ENCODE measurements around the gene PRKCG.

PRKCG gene

DNA sequence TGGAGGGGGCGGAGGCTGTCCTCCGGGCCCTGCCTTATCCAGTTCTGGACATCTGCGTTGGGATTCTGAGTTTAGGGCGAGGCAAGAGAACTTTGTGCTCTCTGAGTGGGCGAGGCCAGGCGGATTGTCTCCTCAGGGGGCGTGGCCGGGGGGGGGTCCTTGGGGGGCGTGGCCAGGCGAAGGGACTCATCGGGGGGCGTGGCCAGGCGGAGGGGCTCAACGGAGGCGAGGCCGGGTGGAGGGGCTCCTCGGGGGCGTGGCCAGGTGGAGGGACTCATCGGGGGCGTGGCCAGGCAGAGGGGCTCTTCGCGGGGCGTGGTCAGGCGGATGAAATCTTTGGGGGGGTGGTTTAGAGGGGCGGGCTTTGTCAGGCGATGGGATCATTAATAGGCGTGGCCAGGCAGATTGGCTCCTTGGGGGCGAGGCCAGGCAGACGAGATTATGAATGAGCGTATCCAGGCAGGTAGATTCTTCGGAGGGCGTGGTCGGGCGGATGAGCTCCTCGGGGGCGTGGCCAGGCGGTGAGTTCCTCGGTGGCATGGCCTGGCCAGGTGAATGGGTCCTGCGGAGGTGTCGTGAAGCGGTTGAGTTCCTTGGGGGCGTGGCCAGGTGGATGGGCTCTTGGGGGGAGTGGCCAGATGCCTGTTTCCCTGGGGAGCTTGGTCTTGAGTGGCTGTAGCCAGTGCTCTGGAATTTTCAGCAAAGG lies 16.8 kb downstream of the PRKCG start:
- DNase-seq (ENCODE audit: low spot score): no peak

DNA sequence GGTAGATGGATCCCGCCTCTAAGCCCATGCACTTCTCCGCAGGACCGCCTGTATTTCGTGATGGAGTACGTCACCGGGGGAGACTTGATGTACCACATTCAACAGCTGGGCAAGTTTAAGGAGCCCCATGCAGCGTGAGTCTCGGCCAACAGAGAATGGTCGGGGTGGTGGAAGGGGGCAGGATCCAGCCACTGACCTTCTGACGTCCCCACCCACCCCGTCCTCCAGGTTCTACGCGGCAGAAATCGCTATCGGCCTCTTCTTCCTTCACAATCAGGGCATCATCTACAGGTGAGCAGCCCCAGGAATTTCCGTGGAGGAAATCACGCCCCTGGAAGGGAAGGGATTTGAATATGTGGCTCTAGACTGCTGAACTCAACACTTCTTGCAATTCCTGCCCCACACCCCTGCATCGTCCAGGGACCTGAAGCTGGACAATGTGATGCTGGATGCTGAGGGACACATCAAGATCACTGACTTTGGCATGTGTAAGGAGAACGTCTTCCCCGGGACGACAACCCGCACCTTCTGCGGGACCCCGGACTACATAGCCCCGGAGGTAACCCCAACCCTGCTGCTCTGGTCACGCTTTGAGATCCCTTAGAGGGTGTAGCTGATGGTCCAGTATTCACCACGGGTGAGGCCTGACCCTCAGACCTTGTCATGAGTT lies 18.3 kb downstream of the PRKCG start:
- no peak for DNase-seq (ENCODE audit: low spot score)

DNA sequence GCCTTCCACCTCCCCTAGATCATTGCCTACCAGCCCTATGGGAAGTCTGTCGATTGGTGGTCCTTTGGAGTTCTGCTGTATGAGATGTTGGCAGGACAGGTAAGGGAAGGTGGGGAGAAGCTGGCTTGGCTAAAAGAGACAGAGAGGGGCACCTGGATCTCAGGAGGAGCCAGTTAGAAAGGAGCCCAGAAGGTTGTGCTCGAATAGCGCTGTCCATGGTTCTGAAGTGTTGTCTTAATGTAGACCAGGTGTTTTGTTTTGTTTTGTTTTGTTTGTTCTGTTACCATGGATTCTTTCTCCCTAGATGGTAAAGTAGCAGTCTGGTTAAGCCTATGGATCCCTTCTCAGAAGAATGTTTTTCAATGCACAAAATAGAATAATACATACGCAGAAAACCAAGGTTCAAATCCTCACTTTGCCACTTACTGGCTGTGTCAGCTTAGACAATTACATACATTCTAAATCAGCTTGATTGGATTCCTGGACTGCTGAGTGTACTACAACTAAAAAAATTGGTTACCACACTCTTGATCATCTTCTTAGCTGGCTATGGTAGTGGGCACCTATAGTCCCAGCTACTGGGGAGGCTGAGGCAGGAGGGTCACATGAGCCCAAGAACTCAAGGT lies 21.2 kb downstream of the PRKCG start:
- peak; percentile 39 for DNase-seq (ENCODE audit: low spot score)

DNA sequence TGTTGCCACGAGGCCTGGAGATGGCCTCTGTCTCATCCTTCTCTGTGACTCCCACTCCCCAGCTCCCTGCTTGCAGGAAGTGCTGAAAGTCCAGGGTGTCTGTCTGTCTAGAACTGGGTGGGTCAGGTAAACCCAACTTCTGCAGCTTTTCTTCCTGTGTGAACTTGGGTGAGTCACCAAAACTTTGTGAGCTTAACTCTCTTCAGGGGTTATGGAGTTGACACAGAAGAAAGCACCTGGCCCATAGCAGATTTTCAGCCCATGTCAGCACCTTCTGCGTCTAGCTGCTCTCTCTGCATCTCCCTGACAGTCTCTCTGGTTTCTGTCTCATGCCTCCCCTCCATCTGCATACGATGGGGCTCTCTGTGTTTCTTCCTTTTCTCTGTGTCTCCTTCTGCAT lies 22.9 kb downstream of the PRKCG start:
- DNase-seq (ENCODE audit: low spot score): no peak

DNA sequence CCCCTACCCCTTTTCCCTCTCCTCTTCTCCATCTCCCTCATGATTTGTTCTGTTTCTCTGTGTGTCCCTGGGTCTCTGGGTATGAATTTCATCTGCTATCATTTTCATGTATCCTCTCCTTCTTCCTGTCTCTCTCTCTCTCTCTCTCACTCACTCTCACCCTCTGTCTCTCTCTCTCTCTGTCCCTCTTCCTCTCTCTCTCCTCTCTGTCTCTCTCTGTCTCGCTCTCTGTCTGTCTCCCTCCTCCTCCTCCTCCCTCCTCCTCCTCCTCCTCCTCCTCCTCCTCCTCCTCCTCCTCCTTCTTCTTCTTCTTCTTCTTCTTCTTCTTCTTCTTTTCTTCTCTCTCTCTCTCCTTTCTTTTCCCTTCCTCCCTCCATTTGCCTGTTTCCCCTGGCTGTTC lies 23.8 kb downstream of the PRKCG start:
- no peak for DNase-seq (ENCODE audit: low spot score)

DNA sequence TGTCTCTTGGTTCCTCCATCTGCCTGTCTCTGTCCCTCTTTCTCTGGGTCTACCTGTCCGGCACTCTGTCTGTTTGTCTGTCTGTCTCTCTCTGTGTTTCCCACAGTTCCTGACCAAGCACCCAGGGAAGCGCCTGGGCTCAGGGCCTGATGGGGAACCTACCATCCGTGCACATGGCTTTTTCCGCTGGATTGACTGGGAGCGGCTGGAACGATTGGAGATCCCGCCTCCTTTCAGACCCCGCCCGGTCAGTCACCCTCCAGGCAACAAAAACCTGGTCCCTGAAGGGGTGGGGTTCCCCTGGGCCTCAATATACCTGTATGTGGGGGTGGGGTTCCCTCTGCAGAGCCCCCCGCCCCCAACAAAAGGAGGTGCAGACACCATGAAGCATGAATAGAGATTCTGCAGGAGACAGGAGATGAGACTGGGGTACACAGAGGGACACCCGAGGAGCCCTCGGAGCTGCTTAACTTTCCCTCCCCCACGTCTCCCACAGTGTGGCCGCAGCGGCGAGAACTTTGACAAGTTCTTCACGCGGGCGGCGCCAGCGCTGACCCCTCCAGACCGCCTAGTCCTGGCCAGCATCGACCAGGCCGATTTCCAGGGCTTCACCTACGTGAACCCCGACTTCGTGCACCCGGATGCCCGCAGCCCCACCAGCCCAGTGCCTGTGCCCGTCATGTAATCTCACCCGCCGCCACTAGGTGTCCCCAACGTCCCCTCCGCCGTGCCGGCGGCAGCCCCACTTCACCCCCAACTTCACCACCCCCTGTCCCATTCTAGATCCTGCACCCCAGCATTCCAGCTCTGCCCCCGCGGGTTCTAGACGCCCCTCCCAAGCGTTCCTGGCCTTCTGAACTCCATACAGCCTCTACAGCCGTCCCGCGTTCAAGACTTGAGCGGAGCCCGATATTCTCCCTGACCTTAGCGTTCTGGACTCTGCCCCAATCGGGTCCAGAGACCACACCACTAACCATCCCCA lies 24.5 kb downstream of the PRKCG start:
- DNase-seq (ENCODE audit: low spot score): peak; percentile 89

DNA sequence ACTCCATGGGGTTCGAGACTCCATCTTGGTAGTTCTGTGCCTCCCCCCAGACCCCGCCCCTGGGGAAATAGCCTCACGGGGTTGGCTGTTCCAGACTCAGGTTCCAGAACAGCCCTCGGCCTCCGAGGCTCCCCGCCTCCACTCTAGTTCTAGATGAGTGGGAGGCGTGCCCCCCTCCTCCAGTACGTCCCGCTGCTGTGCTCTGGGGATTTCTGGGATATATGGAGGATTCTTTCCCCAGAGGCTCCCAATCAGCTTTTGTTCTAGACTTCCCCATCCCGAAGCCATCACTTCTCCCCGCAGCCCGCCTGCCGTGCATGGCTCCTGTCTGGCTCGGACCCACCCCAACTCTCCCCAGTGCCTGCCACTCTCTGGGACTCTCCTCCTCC lies 25.2 kb downstream of the PRKCG start:
- no peak for DNase-seq (ENCODE audit: low spot score)

DNA sequence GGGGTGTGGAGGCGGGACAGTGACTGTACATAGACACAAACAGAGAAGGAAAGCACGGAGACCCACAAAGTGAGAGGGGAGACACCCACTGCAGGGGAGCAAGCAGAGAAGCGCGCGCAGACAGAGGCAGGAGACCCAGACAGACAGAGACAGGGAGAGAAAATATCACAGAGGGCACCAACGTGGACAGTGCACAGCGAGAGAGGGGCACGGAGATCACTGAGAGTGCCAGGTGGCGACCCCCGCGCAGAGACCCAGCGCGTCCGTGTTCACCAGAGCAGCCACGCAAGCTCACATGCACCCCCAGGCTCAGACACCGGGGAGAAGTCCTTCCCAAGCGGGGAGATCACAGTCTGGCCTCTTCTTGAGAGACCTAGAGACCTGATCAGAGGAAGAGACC lies 25.7 kb downstream of the PRKCG start:
- DNase-seq (ENCODE audit: low spot score): no peak

DNA sequence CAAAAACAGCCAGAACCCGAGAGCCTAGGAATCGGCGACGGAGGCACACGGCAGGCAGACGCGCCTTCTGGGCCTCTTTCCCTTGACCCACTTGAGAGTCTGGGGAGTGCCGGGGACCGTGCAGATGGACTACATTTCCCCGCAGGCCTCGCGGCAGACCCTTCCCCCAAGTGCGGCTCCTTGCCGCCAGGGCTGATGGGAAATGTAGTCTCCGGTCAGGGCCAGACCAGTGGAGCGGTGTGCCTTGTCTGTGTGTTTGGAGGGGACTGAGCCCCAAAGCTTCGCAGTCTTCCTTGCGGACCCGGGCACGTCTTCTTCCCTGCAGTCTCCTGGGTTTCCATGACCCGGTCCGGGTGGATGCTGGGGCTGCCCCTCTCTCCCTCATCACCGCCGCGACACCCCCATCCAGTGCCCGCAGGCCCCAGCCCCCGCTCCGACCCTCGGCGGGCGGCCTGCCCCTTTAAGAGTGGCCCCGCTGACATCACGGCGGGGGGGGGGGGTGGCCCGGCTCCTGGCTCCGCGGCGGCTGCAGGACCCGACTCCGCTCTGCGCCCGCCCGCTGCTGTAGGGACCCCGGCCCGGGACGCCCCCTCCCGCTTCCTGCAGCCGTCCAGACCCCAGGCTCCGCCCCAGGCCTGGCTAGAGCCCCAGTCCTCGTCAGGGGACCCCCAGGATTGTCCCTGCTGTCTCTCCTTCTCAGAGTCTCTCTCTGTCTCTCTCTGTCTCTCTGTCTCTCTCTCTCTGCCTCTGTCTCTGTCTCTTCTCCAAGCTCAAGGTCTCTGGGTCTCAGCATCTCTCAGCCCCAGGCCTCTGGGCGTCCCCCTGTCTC lies 26.3 kb downstream of the PRKCG start:
- DNase-seq (ENCODE audit: low spot score): peak; percentile 69

DNA sequence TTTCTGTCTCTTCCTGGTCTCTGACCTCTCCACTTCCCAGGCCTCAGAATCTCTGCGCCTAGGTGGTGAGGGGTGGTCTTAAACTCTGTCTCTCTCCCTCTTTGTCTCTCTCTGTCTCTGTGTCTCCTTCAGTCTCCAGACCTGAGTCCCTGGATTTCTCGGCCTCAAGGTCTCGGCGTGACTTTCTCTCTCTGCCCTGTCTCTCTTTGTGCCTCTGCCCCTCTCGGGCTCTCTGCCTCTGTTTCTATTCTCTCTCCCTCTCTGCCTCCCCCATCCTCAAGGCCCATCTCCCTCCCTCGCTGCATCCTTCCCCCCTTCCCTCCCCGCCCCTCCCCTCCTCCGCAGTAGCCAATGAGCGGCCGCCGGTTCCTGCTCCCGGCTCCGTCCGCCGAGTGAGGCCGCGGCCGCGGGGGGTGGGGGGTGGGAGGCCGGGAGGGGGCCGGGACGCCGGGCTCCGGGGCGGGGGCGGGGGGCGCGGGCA lies 27.0 kb downstream of the PRKCG start, which contains the start of gene CACNG7:
Gene CACNG7 (plus strand): TSS at position 344 of the 481 bp plus-strand sequence. CDS start 3,554 bp downstream, outside the sequence.
- peak; percentile 36 for DNase-seq (ENCODE audit: low spot score)

DNA sequence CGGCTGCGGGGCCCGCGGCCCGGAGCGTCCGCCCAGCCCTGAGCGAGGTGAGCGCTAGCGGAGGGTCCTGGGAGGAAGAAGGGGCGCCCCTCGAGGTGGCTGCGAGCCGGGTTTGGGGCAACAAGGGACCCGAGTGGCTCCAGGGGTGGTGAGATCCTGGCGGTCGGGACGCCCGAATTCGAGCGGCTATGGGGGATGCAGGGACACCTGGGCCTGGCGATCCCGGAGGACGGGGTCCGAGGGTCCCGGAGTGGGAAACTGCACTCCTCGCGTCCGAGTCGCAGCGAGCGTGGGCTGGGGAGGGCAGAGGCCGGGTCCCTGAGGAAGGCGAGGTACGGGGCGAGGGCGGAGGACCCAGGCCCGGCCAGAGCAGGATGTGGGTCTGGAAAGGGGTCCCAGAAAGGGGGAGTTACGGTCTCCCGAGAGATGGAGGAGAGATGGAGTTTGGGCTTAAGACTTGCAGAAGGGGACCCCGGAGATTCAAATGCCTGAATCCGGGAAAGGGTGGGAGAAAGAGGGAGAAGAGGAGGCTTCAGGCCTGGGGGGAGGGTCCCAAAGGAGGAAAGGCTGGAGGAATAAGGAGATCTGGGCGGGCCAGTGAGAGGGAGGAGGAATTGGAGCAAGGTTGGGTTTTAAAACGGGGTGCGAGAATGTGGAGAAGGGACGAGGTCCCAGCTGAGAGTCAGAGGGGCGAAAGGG lies 27.6 kb downstream of the PRKCG start:
- no peak for DNase-seq (ENCODE audit: low spot score)

DNA sequence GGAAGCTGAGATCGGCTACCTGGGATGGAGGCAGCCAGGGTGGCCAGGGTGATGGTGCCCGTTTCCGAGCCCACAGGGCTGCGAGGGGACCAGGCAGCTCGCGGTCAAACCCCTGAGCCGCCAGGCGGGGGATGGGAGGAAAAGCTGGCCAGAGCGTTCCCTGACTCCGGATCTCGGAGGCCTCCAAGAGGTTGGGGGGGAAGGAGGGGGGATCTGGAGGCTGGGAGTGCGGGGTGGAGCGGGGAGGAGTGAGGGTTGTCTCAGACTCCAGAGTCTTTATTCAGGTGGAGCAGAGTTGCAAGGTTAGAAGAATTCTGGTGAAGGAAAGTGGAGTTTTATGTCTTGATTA lies 28.1 kb downstream of the PRKCG start:
- DNase-seq (ENCODE audit: low spot score): no peak

DNA sequence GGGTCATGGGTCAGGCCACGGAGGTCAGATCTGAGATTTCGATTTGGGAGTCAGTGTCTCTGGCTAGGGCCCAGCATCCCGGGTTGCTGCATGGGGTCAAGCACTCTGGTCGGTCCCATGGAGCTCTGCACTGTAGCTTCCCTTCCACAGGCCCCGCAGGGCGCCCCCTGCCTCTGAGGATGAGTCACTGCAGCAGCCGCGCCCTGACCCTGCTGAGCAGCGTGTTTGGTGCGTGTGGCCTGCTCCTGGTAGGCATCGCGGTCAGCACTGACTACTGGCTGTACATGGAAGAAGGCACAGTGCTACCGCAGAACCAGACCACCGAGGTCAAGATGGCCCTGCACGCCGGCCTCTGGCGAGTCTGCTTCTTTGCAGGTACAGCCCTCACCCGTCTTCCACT lies 30.7 kb downstream of the PRKCG start:
- DNase-seq (ENCODE audit: low spot score): no peak

DNA sequence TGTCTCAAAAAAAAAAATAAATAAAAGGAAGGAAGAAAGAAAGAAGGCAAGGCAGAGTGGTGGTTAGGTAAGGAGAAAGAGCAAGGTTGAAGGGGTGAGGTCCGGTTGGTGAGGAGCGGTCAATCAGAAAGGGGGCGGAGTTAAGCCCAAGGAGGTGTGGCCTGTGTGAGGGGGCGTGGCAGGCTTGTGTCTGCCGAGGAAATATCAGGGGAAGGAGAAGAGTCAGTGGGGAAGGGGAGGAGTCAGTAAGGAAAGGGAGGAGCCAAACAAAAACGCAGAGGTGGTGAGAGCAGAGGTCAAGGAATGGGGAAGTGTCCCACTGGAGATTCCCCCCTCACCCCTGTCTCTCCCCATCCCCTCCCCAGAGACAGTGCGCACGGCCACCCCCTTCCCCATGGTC lies 33.0 kb downstream of the PRKCG start:
- DNase-seq (ENCODE audit: low spot score): no peak

DNA sequence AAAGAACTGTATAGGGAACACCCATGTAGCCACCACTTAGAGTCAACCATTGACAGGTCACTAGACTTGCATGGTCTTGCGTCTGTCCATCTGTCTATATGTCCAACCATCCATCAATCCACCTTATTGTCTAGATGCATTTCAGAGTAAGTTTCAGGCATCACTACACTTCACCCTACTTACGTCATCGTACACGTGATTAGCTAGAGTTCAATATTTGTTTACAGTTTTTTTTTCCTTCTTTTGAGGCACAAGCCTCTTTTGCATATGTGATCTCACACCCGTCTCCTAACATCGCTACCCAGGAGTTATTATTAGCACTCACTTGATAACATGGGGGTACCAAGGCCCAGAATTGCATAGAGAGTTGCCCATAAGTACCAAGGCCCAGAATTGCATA lies 34.0 kb downstream of the PRKCG start:
- no peak for DNase-seq (ENCODE audit: low spot score)

DNA sequence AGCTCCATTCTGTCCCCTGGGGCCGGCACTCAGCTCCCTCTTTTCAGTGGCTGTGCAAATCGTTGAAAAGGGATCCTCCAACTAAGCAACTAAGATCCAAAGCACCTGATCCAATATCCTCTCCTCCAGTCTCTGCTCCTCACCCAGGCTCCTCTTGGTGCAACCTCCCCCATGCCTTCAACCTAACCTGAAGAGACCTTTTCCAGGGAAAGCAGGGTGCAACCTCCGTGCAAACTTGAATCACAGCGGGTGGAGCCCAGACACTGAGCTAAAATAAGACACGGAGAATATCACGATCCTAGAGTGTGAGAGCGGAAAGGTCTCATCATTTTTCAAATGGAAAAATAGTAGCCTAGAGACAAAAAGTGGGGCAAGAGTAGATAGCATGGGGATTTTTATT lies 35.4 kb downstream of the PRKCG start:
- no peak for DNase-seq (ENCODE audit: low spot score)

DNA sequence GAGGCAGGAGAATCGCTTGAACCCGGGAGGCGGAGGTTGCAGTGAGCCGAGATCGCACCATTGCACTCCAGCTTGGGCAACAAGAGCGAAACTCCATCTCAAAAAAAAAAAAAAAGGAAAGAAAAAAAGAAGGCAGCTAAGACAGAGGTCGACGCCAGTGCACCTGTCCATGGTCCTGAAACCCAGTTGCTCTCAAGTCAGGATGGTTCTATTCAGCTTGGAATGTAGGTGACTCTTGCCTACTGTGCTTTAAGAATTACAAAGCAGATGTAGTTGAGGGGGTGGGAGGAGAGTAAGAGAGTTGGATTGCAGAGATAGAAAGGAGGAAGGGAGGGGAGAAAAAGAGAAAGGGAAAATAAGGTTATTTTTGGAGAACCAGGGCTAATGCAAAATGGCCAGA lies 45.7 kb downstream of the PRKCG start:
- DNase-seq (ENCODE audit: low spot score): peak; percentile 69

DNA sequence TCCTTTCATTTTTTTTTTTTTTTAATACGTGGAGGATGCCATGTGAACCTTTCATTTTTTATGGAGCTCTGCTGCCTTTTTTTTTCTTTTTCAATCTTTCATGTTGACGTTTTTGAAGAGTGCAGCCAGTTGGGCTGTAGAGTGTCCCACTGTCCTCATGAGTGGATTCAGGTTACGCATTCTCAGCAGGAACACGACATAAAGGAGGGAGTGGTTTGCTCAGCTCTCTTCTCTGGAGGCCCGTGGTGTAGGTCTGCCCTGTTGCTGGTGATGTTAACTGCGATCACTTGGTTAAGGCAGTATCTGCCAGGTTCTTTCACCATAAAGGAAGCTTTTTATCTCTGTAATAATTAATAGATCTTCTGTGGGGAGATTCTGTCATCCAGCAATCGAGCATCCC lies 54.0 kb downstream of the PRKCG start:
- DNase-seq (ENCODE audit: low spot score): no peak

DNA sequence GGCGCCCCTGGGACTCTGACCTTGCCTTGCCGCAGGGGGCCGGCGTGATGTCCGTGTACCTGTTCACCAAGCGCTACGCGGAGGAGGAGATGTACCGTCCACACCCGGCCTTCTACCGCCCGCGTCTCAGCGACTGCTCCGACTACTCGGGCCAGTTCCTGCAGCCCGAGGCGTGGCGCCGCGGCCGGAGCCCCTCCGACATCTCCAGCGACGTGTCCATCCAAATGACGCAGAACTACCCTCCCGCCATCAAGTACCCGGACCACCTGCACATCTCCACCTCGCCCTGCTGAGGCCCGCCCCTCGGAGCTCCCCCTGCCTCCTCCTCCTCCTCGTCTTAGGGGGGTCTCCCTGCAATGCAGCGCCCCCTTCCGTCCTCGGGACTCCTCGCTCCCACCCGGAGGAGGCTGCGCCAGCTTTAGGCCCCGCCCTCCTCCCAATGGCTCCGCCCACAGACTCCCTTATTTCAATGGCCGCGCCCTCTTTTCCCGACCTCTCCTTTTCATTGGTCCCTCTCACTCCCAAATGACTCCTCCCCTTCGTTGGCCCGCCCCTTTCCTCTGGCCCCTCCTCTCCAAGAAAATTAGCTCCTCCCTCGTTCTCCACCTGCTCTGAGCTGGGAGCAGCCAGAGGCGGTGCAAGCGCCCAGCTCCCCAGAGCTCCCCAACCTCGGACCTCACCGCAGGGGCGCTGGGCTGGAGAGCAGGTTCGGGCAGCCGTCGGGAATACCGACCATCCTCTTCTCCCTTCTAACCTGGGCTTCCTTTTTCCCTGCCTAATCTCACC lies 60.2 kb downstream of the PRKCG start:
- no peak for DNase-seq (ENCODE audit: low spot score)

DNA sequence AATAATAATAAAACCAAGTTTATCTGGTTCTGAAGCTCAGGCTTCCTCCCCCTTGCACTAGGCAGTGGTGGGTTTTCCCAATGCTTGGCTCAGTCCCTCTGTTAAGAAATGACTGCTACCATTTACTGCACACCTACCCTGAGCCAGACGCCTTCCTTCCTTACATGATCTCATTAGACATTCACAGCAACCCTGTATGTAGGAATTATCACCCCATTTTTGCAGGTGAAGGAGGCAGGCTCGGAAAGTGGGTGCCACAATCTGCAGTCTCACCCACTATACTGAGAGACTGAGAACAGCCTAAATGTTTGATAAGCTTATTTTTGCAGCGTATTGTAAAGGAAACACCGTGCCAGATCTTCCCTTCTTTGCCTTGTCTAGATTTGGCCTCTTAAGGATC lies 62.4 kb downstream of the PRKCG start:
- no peak for DNase-seq (ENCODE audit: low spot score)
